BJ (cell line): ENCODE measurements around the gene MAML1. TPM values are rescaled to one million over a fixed set of nuclear protein-coding genes. Genes with fewer than 3 reads are reported as not detected.

Source experiments
- CTCF ChIA-PET: fragments of 350-600 bp; formaldehyde crosslinking; extraction: SDS; loops from one replicate; lab custom pipeline; 2021; ENCODE audit warnings: antibody characterized with exemption, inconsistent platforms; lab: Yijun Ruan, JAX
- POLR2A ChIA-PET: fragments of 300-600 bp; sonication (Branson Sonifier 250); formaldehyde crosslinking; extraction: SDS; loops from one replicate; lab custom pipeline; 2021; ENCODE audit warnings: antibody characterized with exemption; lab: Charles Lee
- DNase-seq: peaks from one replicate; pipeline ENCODE4 v3.0.0-alpha.2; 2011; ENCODE audit warnings: low read depth
- H3K27me3 ChIP-seq: 2 replicates; pipeline ENCODE4 v1.6.0; 2011; ENCODE audit warnings: low read length; ENCODE audit not compliant: control insufficient read depth, insufficient read depth
- H3K36me3 ChIP-seq: 2 replicates; pipeline ENCODE4 v1.5.1; 2011; ENCODE audit warnings: low read length; ENCODE audit not compliant: control insufficient read depth, insufficient read depth
- H3K4me3 ChIP-seq: 2 replicates; pipeline ENCODE4 v1.5.1; 2011; ENCODE audit warnings: low read depth, mild to moderate bottlenecking, control low read depth, low read length
- polyA plus RNA-seq: library from polyadenylated mRNA; depleted of rRNA; stranded (reverse); fragments of >200 nt; gene quantifications from 2 replicates; pipeline ENCODE4 v1.2.3, GENCODE V29; 2011
- TF ChIP-seq, protein P1 (sequence below): IDR thresholded peaks from 2 replicates; pipeline ENCODE4 v1.5.1; 2011; ENCODE audit warnings: low read depth, mild to moderate bottlenecking, control low read depth, inconsistent platforms, low read length, moderate library complexity; ENCODE audit not compliant: insufficient read depth

MAML1 gene
- polyA plus RNA-seq, 1 experiment: 5.3 TPM

DNA sequence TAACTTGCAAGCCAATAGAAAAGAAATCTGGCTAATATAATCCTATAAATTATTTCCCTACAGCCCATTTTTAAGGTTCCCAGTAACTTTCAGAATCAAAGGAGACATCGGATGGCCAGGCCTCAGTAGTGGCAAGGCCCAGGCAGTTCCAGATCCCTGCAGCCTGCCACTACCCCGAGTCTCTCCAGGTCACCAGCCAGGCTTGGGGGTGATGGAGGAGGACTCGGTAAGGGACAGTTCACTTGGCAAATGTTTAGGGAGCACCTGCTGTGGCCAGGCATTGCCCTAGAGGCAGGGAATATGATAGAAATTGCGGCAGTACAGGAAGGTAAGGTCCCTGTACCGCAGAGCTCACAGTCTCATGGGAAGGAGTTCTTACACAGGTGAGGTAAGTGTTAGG is 46.0 kb downstream of the MAML1 start:
- no peak for DNase-seq
- H3K36me3 ChIP-seq: peaks cover 27% of the 10 kb centered on the region
- ChIA-PET CTCF (interaction anchor here (1.2 to 4.0 kb wide), 2 partner anchors 10 to 15 kb away, joined by 4 to 17 read pairs; no protein-coding TSS in a partner anchor), POLR2A (no interaction called here)
- no peak overlapping the region for H3K4me3 ChIP-seq
- TF ChIP-seq, protein P1, sequence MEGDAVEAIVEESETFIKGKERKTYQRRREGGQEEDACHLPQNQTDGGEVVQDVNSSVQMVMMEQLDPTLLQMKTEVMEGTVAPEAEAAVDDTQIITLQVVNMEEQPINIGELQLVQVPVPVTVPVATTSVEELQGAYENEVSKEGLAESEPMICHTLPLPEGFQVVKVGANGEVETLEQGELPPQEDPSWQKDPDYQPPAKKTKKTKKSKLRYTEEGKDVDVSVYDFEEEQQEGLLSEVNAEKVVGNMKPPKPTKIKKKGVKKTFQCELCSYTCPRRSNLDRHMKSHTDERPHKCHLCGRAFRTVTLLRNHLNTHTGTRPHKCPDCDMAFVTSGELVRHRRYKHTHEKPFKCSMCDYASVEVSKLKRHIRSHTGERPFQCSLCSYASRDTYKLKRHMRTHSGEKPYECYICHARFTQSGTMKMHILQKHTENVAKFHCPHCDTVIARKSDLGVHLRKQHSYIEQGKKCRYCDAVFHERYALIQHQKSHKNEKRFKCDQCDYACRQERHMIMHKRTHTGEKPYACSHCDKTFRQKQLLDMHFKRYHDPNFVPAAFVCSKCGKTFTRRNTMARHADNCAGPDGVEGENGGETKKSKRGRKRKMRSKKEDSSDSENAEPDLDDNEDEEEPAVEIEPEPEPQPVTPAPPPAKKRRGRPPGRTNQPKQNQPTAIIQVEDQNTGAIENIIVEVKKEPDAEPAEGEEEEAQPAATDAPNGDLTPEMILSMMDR: no peak
- no peaks in the 10 kb centered on the region for H3K27me3 ChIP-seq

DNA sequence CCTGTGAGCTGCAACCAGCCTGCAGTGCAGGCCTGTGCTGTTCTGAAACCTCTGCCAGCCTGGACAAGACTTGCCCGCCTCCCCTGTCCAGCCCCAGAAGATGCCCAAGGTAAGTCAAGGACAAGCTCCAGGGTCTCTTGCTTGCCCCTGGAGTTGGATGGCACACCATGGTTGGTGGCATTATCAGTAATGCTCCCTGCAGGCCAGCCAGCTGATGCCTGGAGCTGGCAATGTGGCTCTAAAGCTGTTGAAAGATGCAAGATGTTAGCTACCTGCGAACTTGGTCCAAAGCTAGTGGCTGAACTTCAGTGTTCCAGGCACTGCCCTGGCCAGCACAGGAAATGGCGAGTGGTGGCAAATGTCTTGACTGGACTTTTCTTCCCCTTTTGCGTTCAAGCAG is 47.2 kb downstream of the MAML1 start:
- ChIA-PET CTCF (interaction anchor here (1.0 to 4.0 kb wide), 3 partner anchors 16 to 17 kb away, joined by 3 to 17 read pairs (median 4); no protein-coding TSS in a partner anchor), POLR2A (no interaction called here)
- Histone ChIP-seq H3K4me3 (no peak overlapping the region), H3K27me3 (no peaks in the 10 kb centered on the region), H3K36me3 (peaks cover 17% of the 10 kb centered on the region)
- DNase-seq: no peak
- TF ChIP-seq, protein P1: no peak

DNA sequence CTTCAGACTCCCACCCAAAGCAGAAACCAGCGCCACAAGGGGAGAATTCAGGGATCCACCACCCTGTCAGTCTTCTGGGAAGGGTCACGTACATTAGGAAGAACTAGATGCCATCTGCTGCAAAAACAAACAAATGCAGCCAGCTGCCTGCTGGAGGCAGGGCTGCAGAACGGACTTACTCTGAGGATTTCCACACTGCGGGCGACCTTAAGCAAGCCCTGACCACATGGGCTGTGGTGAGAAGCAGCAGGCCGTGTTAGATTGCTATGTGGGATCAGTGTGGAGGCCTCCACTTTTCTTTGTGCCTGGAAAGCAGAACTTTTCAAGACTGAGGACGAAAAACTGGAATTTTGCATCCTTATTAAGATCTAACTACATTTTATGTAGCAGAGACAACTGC is 47.7 kb downstream of the MAML1 start:
- CTCF ChIA-PET: interaction anchor here (1.0 to 1.6 kb wide), 3 partner anchors 13 to 18 kb away, joined by 3 to 4 read pairs (median 3); no protein-coding TSS in a partner anchor
- Histone ChIP-seq H3K27me3 (no peaks in the 10 kb centered on the region), H3K4me3 (no peak overlapping the region), H3K36me3 (peaks cover 15% of the 10 kb centered on the region)
- POLR2A ChIA-PET: no interaction called here
- TF ChIP-seq, protein P1: no peak
- no peak for DNase-seq

DNA sequence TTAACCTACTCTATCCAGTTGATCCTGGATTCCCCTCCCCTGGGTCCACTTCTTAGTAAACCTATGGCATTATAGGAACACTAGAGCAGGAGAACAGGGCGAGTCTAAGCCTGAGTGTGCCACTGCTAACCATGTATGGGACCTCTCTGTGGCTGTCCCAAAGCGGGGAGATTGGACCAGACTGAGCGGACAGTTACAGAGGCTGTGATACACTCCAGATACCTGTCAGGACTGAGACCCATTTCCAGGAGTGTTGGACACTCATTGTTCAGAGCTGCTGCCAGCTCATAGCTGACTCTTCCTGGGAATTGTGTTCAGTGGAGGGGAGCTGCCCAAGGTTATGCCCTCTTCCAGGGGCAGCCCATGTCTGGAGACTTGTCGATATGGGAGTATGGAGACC is 49.2 kb downstream of the MAML1 start:
- TF ChIP-seq, protein P1: no peak
- H3K4me3 ChIP-seq: no peak overlapping the region
- no peak for DNase-seq
- POLR2A ChIA-PET: no interaction called here
- peaks cover 5% of the 10 kb centered on the region for H3K36me3 ChIP-seq
- H3K27me3 ChIP-seq: no peaks in the 10 kb centered on the region
- CTCF ChIA-PET: interaction anchor here (1.7 kb wide), 1 partner anchor 18 kb away, joined by 7 read pairs; no protein-coding TSS in a partner anchor

DNA sequence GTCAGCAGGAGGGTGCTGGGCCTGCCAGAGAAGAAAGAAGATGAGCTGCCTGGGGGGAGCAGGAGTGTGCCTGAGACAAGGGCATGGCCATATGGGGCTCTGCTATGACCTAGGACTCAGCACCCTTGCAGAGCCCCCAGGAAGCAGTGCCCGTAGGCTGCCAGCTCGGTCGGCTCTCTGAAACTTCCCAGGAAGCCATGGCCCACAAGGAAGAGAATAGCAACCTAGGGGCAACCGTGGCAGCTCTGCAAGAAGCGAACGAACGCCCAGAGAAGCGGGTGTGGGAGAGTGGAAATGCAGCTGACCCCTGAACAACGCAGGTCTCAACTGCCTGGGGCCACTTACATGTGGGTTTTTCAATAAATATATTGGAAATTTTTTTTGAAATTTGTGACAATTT is 50.5 kb downstream of the MAML1 start:
- CTCF ChIA-PET: interaction anchor here (0.8 to 1.0 kb wide), 2 partner anchors 12 to 20 kb away, joined by 4 read pairs; no protein-coding TSS in a partner anchor
- no peak overlapping the region for H3K4me3 ChIP-seq
- POLR2A ChIA-PET: no interaction called here
- no peak for DNase-seq
- TF ChIP-seq, protein P1: no peak
- peaks cover 3% of the 10 kb centered on the region for H3K36me3 ChIP-seq
- no peaks in the 10 kb centered on the region for H3K27me3 ChIP-seq
